KMS-11 (cell line): ENCODE data around the gene SCNN1A.

Source experiments
- H2AFZ ChIP-seq: fragments of 200-600 bp; sonication (generic); 2 replicates; pipeline ENCODE4 v1.6.1; 2016; ENCODE audit warnings: antibody characterized with exemption, mixed run types, low read depth
- H3K27ac ChIP-seq: fragments of 200-600 bp; sonication (generic); 2 replicates; pipeline ENCODE4 v1.6.1; 2016; ENCODE audit warnings: mild to moderate bottlenecking, mixed run types
- H3K27me3 ChIP-seq: fragments of 200-600 bp; sonication (generic); 2 replicates; pipeline ENCODE4 v1.6.1; 2017; ENCODE audit warnings: mild to moderate bottlenecking, low read depth, mixed run types, moderate library complexity; ENCODE audit not compliant: insufficient read depth
- H3K36me3 ChIP-seq: fragments of 200-600 bp; sonication (generic); 2 replicates; pipeline ENCODE4 v1.6.1; 2017; ENCODE audit warnings: mild to moderate bottlenecking, mixed run types; ENCODE audit not compliant: insufficient read depth
- H3K4me1 ChIP-seq: fragments of 200-600 bp; sonication (generic); 2 replicates; pipeline ENCODE4 v1.6.1; 2016; ENCODE audit warnings: mild to moderate bottlenecking, low read depth, mixed run types; ENCODE audit not compliant: poor library complexity, severe bottlenecking
- H3K4me2 ChIP-seq: fragments of 200-600 bp; sonication (generic); 2 replicates; pipeline ENCODE4 v1.7.0; 2016; ENCODE audit warnings: mild to moderate bottlenecking, mixed run types
- H3K4me3 ChIP-seq: fragments of 200-600 bp; sonication (generic); IDR thresholded peaks from 2 replicates; pipeline ENCODE4 v1.6.1; 2017; ENCODE audit warnings: low read depth, low read length, mixed read lengths; ENCODE audit not compliant: insufficient read depth
- H3K79me2 ChIP-seq: fragments of 200-600 bp; sonication (generic); 2 replicates; pipeline ENCODE4 v1.6.1; 2016; ENCODE audit warnings: low read depth, mixed run types; ENCODE audit not compliant: insufficient read depth
- H3K9ac ChIP-seq: fragments of 200-600 bp; sonication (generic); 2 replicates; pipeline ENCODE4 v1.6.1; 2016; ENCODE audit warnings: mild to moderate bottlenecking, mixed run types
- H4K20me1 ChIP-seq: fragments of 200-600 bp; sonication (generic); 2 replicates; pipeline ENCODE4 v1.6.1; 2016; ENCODE audit warnings: mild to moderate bottlenecking, mixed run types; ENCODE audit not compliant: insufficient read depth
- TF ChIP-seq, protein P1 (sequence below): fragments of 200-600 bp; sonication (generic); conservative IDR thresholded peaks from 2 replicates; pipeline ENCODE4 v1.6.1; 2017; ENCODE audit warnings: low read depth, mild to moderate bottlenecking, antibody characterized with exemption, low read length, moderate library complexity, mixed read lengths

Gene SCNN1A

DNA sequence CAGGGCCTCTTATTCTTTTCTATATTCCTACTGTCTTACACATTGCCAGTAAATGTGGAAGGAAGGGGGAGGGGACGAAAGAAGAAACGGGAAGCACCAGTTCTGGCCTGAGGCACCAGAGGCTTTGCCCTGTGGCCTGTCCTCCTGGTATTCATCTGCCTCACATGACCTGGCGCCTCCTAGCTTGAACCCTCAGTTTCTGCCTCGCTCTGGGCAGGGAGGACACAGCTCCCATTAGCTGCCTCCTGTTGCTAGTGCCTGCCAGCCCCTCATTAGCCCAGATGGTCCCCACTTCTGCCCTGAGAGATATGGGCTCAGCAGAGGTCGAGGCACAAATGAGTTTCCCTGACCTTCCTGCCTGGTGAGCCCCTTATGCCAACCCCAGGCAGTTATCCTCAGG, 67.8 kb downstream of the SCNN1A start:
- Histone ChIP-seq H3K27ac (no peak overlapping the region), H4K20me1 (no peaks in the 10 kb centered on the region), H3K79me2 (no peaks in the 10 kb centered on the region), H3K9ac (no peak overlapping the region), H3K27me3 (no peaks in the 10 kb centered on the region), H3K36me3 (no peaks in the 10 kb centered on the region), H3K4me2 (no peak overlapping the region), H3K4me1 (peaks cover 8% of the 10 kb centered on the region), H2AFZ (no peak overlapping the region), H3K4me3 (no peak overlapping the region)
- TF ChIP-seq, protein P1, sequence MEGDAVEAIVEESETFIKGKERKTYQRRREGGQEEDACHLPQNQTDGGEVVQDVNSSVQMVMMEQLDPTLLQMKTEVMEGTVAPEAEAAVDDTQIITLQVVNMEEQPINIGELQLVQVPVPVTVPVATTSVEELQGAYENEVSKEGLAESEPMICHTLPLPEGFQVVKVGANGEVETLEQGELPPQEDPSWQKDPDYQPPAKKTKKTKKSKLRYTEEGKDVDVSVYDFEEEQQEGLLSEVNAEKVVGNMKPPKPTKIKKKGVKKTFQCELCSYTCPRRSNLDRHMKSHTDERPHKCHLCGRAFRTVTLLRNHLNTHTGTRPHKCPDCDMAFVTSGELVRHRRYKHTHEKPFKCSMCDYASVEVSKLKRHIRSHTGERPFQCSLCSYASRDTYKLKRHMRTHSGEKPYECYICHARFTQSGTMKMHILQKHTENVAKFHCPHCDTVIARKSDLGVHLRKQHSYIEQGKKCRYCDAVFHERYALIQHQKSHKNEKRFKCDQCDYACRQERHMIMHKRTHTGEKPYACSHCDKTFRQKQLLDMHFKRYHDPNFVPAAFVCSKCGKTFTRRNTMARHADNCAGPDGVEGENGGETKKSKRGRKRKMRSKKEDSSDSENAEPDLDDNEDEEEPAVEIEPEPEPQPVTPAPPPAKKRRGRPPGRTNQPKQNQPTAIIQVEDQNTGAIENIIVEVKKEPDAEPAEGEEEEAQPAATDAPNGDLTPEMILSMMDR: no peak

DNA sequence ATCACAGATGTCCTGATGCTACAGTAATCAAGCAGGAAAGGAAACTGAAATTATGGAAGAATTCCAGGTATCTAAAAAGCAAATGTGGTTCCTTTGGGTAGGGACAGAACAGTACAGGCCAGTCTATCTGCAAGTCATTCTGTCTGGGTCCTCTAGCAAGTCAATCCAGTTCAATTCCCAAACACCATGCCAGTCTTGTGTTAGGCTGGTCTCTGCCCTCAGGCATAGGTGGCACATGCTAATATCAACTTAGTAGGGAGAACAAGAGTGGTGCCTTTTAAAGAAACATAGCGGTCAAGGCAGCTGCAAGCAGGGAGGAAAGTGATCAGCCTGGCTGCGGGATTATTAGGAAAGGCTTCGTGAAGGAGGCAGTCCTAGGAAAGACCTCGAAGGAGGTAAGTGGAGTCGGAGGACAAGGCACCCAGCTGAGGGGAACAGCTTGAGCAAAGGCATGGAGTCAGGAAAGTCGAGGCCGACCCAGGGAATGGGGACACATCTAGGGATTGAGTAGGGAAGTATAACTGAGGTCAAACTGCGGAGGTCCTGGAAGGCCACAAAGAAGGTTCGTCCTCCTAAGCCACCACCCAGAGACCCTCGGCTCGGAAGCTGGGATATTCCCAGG, 68.7 kb downstream of the SCNN1A start:
- TF ChIP-seq, protein P1: no peak
- Histone ChIP-seq H3K27me3 (no peaks in the 10 kb centered on the region), H2AFZ (no peak overlapping the region), H3K79me2 (no peaks in the 10 kb centered on the region), H3K9ac (no peak overlapping the region), H3K4me1 (no peaks in the 10 kb centered on the region), H3K4me3 (no peak overlapping the region), H3K27ac (no peak overlapping the region), H4K20me1 (no peaks in the 10 kb centered on the region), H3K4me2 (no peak overlapping the region), H3K36me3 (no peaks in the 10 kb centered on the region)

DNA sequence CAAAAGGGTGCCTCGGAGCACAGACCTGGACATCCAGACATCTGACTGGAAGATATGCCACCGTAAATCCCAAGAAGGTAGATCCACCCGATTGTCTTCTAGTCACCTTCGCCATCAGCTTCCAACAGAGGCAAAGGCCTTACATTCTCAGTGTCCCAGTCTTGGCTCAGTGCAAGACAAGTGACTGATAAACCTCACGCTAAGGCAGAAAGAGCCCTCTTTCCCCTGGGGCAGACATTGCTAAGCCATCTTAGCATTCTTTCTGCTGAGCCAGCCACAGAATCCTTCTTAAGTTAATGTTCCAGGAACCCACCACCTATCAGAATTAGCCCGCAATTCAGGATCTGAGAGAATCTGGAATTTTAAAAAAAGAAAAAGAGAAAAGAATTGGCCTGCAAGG, 69.2 kb downstream of the SCNN1A start:
- TF ChIP-seq, protein P1: no peak
- Histone ChIP-seq H3K27ac (no peak overlapping the region), H3K36me3 (no peaks in the 10 kb centered on the region), H3K79me2 (no peaks in the 10 kb centered on the region), H4K20me1 (no peaks in the 10 kb centered on the region), H3K9ac (no peak overlapping the region), H3K27me3 (no peaks in the 10 kb centered on the region), H3K4me3 (no peak overlapping the region), H3K4me1 (no peaks in the 10 kb centered on the region), H2AFZ (no peak overlapping the region), H3K4me2 (no peak overlapping the region)

DNA sequence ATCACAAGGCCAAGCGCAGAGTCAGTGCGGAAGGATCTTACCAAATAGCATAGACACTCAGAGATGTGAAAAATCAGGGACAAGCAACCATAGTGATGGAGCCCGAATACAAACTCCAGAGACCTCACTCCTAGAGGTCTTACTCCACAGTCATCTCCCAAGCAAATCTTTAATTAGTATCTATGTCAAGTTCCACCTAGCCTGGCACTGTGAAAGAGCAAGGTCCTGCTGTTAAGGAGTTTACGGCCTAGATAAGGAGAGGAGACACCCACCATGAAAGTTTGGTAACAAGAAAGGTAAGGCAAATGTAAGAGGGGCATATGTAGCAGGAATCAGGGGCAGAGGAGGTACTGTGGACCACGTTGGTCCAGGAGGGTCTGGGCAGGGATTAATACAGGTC, 72.3 kb downstream of the SCNN1A start:
- Histone ChIP-seq H3K9ac (no peak overlapping the region), H2AFZ (no peak overlapping the region), H3K27ac (no peak overlapping the region), H3K27me3 (no peaks in the 10 kb centered on the region), H3K4me3 (no peak overlapping the region), H3K4me2 (no peak overlapping the region), H3K79me2 (no peaks in the 10 kb centered on the region), H3K4me1 (no peaks in the 10 kb centered on the region), H4K20me1 (no peaks in the 10 kb centered on the region), H3K36me3 (no peaks in the 10 kb centered on the region)
- TF ChIP-seq, protein P1: no peak
